ENCODE data around the gene EOGT.

The EOGT gene

DNA sequence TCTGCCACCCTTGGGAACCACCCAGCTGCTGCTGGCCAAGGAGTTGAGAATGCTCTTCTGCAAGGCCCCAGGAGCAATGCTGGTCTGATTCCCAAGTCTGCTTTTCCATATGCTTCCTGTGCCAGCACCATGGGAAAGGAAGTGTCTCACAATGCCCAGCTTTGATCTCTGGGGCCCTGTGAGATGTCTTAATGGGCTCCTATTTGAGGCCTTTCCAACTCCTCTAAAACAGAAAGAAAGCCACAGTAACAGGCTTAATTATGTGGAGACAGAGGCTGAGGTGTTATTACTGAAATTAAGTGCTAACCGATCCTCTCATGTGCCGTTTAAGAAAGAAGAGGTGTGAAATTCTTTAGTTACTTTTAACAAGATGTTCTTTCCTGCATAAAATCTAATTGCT, 4.5 kb downstream of the EOGT start:
- no peak for DNase-seq

DNA sequence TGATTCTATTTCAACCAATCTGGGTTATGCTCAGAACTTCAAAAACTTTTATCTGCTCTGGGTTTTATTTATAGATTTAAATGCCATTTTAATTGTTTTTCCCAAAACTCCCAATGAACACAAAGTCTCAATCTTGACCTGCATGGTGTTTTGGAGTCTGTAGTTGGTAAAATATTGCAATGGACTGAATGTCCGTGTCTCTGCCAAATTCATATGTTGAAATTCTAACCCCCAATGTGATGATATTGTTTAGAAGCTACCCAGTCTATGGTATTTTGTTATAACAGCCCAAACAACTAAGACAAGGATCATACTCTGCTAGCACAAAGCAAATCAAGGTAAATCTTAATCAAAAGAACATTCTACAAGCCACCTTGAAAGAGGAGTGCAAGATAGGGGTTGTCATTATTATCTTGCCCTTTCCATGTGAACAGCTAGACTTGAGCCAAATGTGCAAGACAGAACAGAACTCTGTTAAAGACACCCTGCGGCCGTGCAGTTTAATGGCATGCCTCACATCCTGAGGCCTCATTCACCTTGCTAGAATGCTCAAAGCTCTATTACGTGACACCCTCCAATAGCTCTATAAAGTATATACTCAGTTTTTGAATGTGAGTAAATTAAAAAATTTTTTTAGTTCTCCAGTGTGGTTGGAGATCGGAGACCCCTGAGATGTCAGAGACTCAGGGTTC, 7.5 kb downstream of the EOGT start:
- DNase-seq: no peak

DNA sequence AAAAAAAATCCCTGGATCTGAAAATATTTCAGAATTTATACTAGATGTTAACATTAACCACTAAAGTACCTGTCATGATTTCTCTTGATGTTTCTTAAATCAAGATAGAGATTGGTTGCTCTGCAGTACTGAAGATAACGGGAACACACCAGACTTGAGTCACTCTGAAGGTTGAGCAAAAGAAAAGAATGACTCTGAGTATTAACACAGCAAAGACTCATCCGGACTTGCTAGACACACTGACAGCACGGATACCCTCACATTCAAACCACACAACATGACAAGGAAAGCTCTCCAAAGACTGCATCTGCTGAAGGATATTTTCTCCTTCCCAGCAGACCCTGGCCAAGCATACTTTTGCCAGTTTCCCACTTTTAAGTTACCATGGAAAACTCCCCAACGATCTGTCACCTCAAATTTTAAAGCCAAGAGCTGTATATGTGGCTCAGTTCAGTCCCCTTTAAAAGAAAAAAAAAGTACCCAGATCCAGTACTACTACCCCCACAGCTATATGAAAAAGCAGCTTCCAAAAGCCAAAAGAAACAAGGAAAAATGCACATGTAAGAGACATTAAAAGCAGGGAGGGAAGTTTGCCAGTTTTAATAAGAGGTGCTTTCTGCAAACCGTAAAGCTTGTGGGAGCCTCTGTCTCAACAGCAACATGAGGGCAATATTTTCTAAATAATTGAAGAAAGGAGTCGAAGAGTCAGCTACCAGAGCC, 8.3 kb downstream of the EOGT start:
- DNase-seq: no peak

DNA sequence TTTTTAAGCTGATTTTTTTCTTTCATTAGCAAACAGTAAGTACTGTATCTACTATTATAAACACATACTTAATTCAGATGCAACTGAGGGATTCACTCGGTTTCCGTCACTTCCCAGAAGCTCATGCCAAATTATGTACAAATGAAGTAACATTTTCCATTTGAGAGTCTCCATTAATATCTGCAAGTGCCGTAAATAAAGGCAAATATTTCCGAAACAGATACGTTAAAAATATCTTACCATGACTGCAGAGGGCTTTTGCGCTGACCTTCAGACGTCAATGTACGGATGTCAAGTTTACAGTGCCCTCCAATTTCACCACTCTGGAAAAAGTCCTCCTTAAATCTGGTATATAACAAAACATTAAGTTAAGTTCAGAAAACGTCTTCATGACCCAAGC, 9.3 kb downstream of the EOGT start:
- no peak for DNase-seq

DNA sequence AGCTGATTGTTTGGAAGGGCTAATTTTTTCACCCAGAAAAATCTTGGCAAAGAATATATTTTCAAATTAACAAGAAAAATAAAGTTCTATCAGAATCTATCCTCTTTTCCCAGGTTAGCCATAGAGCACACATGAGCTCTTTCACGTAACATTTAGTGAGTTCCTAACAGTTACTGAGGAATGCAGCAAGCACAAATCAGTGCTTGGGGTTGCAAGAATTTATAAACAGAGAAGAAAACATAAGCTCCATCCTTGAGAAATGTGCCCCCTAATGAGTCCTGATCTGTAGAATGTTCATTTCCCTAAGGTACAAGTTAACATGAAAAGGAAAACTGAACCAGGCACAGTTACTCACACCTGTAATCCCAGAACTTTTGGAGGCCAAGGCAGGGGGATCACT, 13.9 kb downstream of the EOGT start:
- DNase-seq: no peak

DNA sequence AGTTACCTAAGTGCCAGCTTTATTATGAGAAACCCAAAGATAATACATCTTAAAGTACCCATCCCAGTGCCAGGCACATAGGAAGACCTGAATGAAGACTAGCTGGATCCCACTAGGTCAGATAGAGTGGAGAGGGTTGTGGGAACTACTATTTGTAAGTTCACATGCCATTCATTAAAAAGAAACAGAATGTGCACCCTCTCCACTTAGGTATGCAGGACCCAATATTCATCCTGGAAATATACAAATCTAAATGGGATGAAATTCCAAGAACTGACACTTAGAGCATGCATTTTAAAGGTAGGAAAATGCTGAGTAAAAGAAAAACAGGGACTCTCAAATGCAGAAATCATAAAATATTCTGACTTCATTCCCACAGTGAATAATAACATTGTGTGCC, 14.3 kb downstream of the EOGT start:
- no peak for DNase-seq

DNA sequence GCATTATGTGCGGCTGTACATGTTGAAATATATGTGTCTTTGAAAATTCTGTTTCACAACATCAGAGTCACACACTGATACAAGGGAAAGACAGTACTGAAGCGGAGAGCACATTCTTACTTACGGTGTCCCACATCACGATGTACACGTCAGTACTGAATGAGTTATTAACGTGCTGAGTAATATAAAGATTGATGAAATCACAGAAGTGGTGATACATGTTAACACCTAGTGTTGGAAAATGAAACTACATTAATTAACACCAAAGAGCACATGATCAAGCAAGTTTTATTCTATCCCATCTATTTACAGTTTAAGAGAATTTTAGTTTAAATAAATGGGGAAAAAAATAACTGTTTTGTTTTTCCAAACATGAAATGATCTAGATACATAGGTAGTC, 15.6 kb downstream of the EOGT start:
- DNase-seq: no peak

DNA sequence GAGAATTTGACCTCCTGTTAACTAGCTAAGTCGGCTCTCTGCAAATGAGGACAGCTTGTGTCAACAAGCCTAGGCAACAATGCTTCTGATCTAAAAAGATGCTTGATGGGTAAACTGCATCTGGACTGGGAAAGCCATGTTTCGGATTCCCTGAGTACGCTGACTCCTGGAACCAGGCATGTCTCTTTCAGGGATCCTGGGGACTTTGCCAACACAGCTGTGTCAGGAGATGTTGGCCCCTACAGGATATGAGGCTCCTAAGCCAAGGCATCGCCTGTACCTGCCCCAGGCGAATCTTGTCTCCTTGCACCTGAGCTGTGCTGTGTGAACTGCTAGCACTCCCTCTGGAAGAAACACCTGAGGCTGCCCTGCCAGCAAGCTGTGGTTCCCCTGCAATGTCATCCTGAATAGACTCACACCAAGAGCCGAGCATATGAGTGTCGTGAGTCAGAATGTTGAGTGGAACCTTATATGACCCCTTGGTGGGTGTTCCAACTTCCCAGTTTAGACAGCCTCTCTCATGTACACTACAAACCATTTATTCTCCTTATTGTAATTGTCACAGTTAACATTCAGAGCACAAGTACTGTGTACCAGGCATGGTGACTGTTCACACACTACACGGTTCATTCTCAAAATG, 17.0 kb downstream of the EOGT start:
- no peak for DNase-seq

DNA sequence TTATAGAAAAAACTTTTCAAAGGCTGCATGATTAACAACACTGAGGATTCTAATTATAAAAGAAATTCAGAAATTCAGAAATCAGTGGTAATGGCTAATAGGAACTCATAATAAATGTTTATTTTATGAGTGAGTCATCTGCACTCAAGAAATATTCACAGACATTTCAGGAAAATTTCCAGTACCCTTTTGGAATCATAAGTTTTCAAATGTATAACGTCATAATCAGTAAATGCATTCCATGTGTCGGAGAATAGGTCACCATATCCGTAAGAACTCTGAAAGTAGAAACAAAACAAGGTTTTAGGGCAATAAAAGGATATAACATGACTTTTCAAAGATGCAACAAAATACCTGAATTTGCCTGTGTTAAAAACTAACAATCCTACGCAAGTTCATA, 24.7 kb downstream of the EOGT start:
- no peak for DNase-seq

DNA sequence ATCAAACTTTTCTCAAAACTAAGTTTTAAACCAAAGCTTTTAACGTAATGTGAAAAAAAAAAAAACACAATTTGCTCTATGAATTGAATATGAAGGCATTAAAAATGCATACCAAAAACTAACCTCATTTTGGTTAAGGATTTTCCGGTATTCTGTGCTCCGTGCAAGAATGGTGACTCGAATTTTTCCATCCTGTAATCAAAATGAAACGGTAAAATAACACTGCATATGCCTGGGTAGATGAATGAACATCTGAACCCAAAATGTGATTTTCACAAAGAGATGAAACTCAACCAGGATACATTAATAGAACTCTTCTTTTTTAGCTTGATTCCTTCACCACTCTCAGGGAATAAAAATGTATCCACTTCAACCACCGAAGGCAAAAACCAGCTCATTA, 26.2 kb downstream of the EOGT start:
- no peak for DNase-seq

DNA sequence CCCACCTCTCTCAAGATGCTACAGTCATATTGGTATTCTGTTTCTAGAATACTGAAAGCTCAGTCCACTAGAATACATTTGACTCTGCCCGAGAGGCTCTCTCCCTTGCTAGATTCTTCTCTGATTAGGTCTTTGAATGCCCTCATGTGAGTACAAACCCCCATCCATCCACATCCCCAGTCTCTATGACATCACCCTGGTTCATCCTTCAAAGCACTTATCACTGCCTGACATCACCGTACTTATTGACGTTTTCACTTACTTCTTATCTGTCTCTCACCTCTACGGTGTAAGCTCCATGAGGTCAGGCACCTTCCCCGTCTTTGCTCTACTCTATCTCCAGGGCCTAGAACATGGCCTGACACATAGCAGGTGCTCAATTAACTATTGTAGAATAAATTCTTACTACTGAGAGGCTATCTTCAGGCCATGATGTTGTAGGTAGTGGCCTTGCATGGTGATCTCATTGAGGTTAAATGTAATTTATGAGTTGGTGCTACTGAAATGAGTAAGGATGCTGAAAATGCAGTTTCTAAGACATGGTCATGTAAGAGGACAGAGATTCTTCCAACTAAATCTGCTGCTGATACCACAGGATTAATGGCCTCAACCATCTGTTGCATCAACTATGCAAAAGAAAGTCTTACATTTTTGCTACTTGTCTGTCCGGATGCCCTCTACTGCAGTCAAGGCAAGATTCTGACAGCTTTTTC, 26.8 kb downstream of the EOGT start:
- no peak for DNase-seq

DNA sequence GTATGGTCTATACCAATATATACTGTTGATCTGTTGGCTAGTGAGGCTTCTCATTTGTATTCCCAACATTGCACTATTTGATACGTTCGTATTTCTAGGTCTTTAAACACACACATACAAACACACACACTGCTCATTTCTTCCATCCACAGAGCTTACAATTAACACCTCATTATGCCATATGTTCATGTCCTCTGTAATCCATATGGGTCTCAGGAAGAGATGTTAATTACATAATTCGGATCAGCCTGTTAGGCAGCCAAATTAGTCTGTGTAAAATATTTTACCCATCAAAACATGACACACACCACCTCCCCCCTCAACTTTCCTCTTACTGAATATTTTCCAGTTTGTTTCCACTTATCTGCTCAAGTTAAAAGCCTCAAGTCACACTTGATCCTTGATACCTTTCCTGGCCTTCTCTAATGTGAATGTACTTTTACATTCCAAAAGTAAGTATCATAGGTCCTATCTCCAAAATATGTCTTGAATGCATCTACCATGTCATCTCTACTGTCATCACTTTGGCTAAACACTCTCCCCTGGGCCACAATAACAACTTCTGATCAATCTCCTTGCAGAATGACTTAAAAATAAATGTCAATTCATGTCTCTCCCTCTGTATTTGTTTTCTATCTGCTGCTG, 28.2 kb downstream of the EOGT start:
- no peak for DNase-seq

DNA sequence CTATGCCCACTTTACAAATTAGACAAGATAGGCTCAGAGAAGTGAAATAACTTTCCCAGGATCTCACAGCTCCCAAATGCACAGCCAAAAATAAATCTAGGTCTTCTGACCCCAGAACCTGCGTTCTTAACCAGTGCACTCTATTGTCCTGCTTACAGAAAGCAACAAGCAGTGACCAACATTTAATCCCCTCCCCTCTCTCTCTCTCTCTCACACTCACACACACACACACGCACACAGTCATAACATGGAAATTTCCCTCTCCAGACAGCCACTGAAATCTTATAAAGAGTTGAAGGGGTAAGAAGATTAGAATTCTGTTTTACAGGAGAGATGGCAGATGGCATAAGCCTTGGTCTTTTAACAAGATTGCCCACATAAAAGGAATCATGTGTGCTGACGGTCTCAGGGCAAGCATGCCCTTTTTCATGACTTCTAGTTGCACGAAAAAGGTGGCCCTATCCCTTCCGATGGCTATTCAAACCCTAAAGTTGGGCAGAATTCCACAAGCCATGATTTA, 29.4 kb downstream of the EOGT start:
- DNase-seq: no peak

DNA sequence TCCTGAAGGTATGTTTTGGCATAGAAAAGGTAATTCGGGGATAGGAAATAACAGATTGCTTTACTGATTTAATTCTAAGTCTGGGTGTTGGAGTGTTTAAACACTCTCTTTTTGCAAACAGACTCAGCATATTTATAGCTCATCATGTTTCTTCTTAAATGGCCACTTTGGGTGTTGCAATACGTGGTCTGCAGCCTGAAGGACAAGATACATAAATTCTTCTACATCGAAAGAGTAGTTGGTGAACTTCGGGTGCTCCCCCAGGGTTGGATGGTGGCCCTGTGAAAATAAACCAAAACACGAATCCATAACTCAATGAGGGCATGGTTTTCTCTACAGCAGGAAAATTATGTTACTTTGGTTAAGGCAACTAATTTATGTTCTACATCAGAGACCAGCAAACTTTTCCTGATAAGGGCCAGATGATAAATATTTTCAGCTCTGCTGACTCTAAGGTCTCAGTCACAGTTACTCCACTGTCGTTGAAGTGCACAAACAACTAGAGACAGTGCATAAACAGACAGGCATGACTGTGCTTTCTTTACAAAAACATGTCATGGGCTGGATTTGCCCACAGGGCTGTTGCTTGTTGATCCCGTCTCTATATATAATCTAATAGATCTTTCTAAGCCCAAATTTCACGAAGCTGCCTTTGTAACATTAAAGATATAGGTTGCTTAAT, 35.9 kb downstream of the EOGT start:
- DNase-seq: no peak

DNA sequence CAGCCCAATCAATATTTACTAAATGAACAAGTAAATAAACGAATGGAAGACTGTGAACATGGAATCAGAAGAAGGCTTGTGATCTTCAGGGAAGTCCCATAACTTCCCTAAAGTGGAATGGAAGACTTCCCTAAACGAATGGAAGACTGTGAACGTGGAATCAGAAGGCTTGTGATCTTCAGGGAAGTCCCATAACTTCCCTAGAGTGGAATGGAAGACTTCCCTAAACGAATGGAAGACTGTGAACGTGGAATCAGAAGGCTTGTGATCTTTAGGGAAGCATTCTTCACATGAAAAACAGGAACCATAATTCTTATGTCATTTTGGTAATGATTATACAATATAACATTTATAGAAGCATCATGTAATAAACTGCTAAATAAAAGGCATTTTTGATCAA, 38.8 kb downstream of the EOGT start:
- DNase-seq: no peak

DNA sequence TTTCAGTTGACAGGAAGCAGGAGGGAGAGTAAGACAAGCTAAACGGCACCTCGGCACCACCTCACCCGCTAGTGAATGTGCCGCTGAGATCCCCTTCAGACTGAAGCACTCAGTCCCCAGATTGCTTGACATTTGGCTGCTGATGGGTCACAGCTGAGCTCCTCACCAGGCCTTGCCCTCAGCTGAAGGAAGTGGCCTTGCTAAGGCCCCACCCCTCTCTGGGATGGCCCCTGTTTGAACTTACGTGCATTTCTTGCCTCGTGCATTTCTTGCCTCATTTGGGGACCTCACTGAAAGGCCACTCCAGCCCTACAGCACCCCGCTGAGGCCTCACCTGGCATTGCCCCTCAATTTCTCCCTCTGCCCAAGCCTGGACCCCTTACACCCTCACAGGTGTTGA, 39.8 kb downstream of the EOGT start:
- no peak for DNase-seq

DNA sequence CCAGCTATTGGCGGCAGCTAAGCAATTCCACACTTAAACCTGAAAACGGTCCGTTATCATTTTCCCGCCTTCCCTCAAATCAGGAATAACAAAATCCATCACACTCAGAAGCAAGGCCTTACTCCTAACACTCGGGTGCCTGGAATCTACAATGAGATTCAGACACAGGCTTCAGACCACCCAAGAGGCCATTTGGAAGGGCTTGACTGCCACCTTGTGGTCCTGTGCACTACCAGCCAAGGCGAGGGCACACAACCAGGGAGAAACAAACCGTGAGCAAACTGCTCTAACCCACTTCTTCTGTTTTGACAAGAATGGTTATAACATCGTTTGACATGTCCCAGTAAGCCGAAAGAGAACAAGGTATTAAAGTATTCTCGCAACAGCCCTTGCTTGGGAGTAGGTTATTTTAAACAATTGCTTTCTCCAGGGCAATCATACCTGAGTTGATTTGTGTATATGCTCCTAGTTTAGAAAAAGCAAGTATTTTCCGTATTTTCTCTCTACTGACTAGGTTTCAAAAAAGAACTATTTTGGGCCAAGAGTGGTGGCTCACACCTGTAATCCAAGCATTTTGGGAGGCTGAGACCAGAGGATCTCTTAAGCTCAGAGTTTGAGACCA, 41.0 kb downstream of the EOGT start:
- DNase-seq: no peak

DNA sequence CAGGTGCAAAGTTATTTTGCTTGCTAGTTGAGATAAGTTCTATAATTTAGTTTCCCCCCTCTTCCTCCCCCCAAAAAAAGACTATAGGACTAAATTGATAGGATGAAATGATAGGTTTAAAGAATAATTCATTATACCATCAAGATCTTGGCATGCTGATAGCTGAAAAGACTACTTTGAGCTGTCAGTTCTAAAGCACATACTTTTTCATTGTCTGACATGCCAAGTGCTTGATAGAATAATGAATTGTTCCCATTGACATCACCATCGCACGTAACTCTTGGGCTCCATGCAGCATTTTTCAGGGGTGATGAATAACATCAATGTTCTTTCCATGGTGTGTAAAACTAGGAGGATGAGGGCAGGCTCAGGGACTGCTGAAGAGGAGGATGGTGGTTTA, 48.8 kb downstream of the EOGT start:
- DNase-seq: no peak

DNA sequence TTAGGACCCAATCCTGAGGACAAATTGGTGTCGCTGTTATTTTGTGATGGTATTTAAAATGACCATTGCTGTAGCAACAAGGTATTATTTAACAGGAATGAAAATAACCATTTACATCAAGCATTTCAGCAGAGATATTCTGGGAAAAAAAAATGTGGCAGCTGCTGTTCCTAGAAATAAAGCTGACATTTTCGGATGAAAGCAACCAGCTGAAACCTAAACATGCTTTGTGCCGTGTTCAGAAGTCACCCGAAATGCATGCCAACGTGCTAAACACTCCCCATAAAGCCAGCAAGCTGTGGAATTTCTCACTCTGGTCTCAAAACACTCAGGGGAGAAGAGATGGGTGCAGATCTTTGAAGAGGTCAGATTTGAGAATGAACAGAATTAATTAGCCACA, 49.6 kb downstream of the EOGT start:
- DNase-seq: no peak

DNA sequence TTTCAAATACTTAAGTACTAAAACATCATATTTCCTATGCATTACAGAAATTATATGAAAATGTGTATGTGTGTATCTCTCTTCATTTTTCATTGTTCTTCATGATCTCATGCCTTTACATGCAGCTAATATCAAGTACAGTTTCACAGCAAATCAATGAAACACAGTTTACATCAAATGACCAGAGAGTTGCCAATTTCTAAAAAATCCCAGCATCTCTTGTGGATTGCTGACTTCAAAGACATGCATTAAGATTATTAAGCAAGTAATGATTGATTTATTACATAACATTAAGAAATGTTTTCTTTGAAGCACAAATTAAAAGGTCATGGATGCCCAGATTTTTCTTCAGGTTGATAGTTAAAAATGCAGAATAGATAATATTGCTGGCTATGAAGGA, 50.1 kb downstream of the EOGT start:
- no peak for DNase-seq

DNA sequence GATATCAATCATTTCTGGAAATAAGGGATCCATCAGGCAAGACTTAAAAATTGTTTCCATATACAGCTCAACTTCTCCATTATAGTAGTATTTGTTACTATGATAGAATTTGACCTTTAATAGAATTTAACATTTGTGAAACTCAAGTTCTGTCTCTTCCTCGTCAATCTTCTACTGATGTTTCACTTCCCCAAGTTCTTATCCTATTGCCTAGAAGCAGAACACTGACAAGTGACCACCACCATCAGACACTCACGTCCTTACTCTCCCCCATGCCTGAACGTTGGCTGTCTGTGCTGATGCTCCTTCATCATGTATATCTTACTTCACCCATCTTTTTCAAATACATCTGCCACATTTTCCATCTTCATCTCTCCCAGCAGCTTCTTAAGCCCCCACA, 54.6 kb downstream of the EOGT start:
- no peak for DNase-seq

DNA sequence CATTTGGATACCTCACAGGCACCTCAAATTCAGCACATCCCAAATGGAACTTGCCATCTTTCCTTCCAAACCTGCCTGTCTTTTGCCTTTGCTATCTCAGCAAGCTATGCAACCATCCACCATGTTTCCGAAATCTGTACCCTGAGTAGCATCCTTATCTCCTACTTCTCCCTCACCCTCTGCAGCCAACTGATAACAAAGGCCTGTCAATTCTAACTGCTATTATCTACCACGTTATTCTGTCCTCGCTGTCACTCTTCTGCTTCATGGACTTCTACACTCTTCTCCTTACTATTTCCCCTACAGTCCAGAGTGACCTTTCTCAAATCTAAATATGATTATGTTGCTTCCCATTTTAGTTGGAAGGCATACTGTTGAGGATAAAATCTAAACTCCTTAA, 55.6 kb downstream of the EOGT start:
- DNase-seq: no peak

Measured in NCI-H446 treated with DMSO at 0.1 percent for 48 hours (cell line).